DND-41 (cell line): ENCODE data around the gene CCDC144A.
"Not testable (repeated sequence)": the region's sequence is repeated elsewhere in the genome, so short reads cannot be mapped to it uniquely, and the experiment has no call there.

ENCODE experiments used
- EZH2 ChIP-seq: IDR thresholded peaks from 3 replicates; pipeline ENCODE4 v1.6.1; 2012; ENCODE audit warnings: borderline replicate concordance, low read depth, mild to moderate bottlenecking, moderate library complexity, low read length, inconsistent platforms; ENCODE audit not compliant: severe bottlenecking
- TF ChIP-seq, protein P1 (sequence below): IDR thresholded peaks from 2 replicates; pipeline ENCODE4 v1.5.1; 2012; ENCODE audit warnings: borderline replicate concordance, low read length, moderate library complexity, mild to moderate bottlenecking; ENCODE audit not compliant: poor library complexity, severe bottlenecking; ENCODE audit errors: extremely low read depth

DNA sequence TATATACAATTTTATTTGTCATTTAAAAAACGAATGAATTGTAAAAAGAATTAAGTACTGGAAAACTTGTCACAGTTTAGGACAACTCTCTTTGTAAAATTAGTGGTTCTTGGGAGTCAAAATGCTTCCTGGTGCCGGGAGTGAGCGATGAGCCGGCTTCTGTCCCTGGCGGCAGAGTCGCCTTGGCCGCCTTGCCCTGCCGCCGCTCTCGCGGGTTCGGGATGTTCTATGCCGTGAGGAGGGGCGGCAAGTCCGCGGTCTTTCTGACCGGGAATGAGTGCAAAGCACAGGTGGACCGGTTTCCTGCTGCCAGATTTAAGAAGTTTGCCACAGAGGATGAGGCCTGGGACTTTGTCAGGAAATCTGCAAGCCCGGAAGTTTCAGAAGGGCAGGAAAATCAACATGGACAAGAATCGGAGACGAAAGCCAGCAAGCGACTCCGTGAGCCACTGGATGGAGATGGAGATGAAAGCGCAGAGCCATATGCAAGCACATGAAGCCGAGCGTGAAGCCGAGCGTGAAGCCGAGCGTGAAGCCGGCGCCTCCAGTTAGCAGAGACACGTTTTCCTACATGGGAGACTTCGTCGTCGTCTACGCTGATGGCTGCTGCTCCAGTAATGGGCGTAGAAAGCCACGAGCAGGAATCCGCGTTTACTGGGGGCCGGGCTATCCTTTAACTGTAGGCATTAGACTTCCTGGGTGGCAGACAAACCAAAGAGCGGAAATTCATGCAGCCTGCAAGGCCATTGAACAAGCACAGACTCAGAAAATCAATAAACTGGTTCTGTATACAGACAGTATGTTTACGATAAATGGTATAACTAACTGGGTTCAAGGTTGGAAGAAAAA lies 6.5 kb upstream of the CCDC144A start:
- TF ChIP-seq, protein P1, sequence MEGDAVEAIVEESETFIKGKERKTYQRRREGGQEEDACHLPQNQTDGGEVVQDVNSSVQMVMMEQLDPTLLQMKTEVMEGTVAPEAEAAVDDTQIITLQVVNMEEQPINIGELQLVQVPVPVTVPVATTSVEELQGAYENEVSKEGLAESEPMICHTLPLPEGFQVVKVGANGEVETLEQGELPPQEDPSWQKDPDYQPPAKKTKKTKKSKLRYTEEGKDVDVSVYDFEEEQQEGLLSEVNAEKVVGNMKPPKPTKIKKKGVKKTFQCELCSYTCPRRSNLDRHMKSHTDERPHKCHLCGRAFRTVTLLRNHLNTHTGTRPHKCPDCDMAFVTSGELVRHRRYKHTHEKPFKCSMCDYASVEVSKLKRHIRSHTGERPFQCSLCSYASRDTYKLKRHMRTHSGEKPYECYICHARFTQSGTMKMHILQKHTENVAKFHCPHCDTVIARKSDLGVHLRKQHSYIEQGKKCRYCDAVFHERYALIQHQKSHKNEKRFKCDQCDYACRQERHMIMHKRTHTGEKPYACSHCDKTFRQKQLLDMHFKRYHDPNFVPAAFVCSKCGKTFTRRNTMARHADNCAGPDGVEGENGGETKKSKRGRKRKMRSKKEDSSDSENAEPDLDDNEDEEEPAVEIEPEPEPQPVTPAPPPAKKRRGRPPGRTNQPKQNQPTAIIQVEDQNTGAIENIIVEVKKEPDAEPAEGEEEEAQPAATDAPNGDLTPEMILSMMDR: not testable (repeated sequence)
- not testable (repeated sequence) for TF ChIP-seq EZH2
